ENCODE data around the gene ZNF354B. TPM values are rescaled to one million over a fixed set of nuclear protein-coding genes. Genes with fewer than 3 reads are reported as not detected.

Gene ZNF354B
- polyA plus RNA-seq, 1 donor from 2014 or later: 35.1 TPM

- Histone ChIP-seq H3K36me3 (ENCODE audit: insufficient read depth, low read length) (peaks cover 6% of the 10 kb centered on the region), H3K4me3 (ENCODE audit: low read length) (no peak overlapping the region)
Observed at GRCh38 chr5:178866946-178867345, 7.2 kb downstream of the ZNF354B start.

GRCh38 chr5:178869577-178869976 lies 9.8 kb downstream of the ZNF354B start:
- H3K4me3 ChIP-seq (ENCODE audit: low read length): no peak overlapping the region
- H3K79me2 ChIP-seq (replicated peaks; ENCODE audit: insufficient read depth, low read length): no peaks in the 10 kb centered on the region
- no peak for TF ChIP-seq MXI1 (conservative IDR thresholded peaks at IDR 0.05; ENCODE audit: poor library complexity, severe bottlenecking)
- TF ChIP-seq EP300 (conservative IDR thresholded peaks at IDR 0.05; ENCODE audit: poor library complexity, severe bottlenecking): no peak
- no peak for TF ChIP-seq SMC3 (conservative IDR thresholded peaks at IDR 0.05; ENCODE audit: poor library complexity)
- no peak for TF ChIP-seq EZH2 (IDR thresholded peaks at IDR 0.05; ENCODE audit: borderline replicate concordance, insufficient read depth, low read length, poor library complexity, severe bottlenecking)
- H3K9me3 ChIP-seq (ENCODE audit: low read length): no peaks in the 10 kb centered on the region
- no peak overlapping the region for H2AFZ ChIP-seq (ENCODE audit: low read depth, low read length)
- H4K20me1 ChIP-seq (ENCODE audit: insufficient read depth): no peaks in the 10 kb centered on the region
- no peak overlapping the region for H3K27ac ChIP-seq (ENCODE audit: low read length)
- no peak overlapping the region for H3K9ac ChIP-seq (ENCODE audit: low read length)
- H3K27me3 ChIP-seq (ENCODE audit: insufficient read depth, low read depth, low read length): no peaks in the 10 kb centered on the region
- H3K4me2 ChIP-seq (ENCODE audit: low read length): no peak overlapping the region
- H3K9me2 ChIP-seq (ENCODE audit: insufficient read depth, low read length): no peaks in the 10 kb centered on the region
- peaks cover 6% of the 10 kb centered on the region for H3K36me3 ChIP-seq (ENCODE audit: insufficient read depth, low read length)
- no peaks in the 10 kb centered on the region for H3F3A ChIP-seq (ENCODE audit: insufficient read depth, low read length, poor library complexity, severe bottlenecking)

More at GRCh38 chr5:178866946-178867345, 7.2 kb downstream of the ZNF354B start:
- H3K9me3 ChIP-seq (ENCODE audit: low read length): no peaks in the 10 kb centered on the region
- H3K27me3 ChIP-seq (ENCODE audit: insufficient read depth, low read depth, low read length): no peaks in the 10 kb centered on the region
- no peaks in the 10 kb centered on the region for H3K79me2 ChIP-seq (replicated peaks; ENCODE audit: insufficient read depth, low read length)
- H3K9me2 ChIP-seq (ENCODE audit: insufficient read depth, low read length): no peaks in the 10 kb centered on the region
- no peak overlapping the region for H3K4me2 ChIP-seq (ENCODE audit: low read length)
- no peak overlapping the region for H3K9ac ChIP-seq (ENCODE audit: low read length)
- no peak overlapping the region for H3K27ac ChIP-seq (ENCODE audit: low read length)
- no peak overlapping the region for H2AFZ ChIP-seq (ENCODE audit: low read depth, low read length)
- TF ChIP-seq CTCF (IDR thresholded peaks at IDR 0.05; ENCODE audit: poor library complexity, severe bottlenecking) (no peak), POLR2AphosphoS5 (IDR thresholded peaks at IDR 0.05) (no peak), SMC3 (conservative IDR thresholded peaks at IDR 0.05; ENCODE audit: poor library complexity) (no peak), REST (IDR thresholded peaks at IDR 0.05; ENCODE audit: borderline replicate concordance) (no peak), EZH2 (IDR thresholded peaks at IDR 0.05; ENCODE audit: borderline replicate concordance, insufficient read depth, low read length, poor library complexity, severe bottlenecking) (no peak), RAD21 (conservative IDR thresholded peaks at IDR 0.05) (no peak)
- no peaks in the 10 kb centered on the region for H3F3A ChIP-seq (ENCODE audit: insufficient read depth, low read length, poor library complexity, severe bottlenecking)
- no peaks in the 10 kb centered on the region for H4K20me1 ChIP-seq (ENCODE audit: insufficient read depth)

GRCh38 chr5:178870411-178870810 lies 10.7 kb downstream of the ZNF354B start:
- no peak overlapping the region for H3K4me2 ChIP-seq (ENCODE audit: low read length)
- no peak for TF ChIP-seq EP300 (conservative IDR thresholded peaks at IDR 0.05; ENCODE audit: poor library complexity, severe bottlenecking)
- TF ChIP-seq TAF1 (IDR thresholded peaks at IDR 0.05; ENCODE audit: low read depth): no peak
- TF ChIP-seq CTCF (IDR thresholded peaks at IDR 0.05; ENCODE audit: poor library complexity, severe bottlenecking): no peak
- TF ChIP-seq REST (IDR thresholded peaks at IDR 0.05; ENCODE audit: borderline replicate concordance): no peak
- no peak for TF ChIP-seq POLR2AphosphoS5 (IDR thresholded peaks at IDR 0.05)
- no peak for TF ChIP-seq SMC3 (conservative IDR thresholded peaks at IDR 0.05; ENCODE audit: poor library complexity)
- no peak for TF ChIP-seq RAD21 (conservative IDR thresholded peaks at IDR 0.05)
- no peak for TF ChIP-seq MXI1 (conservative IDR thresholded peaks at IDR 0.05; ENCODE audit: poor library complexity, severe bottlenecking)
- TF ChIP-seq EZH2 (IDR thresholded peaks at IDR 0.05; ENCODE audit: borderline replicate concordance, insufficient read depth, low read length, poor library complexity, severe bottlenecking): no peak
- no peaks in the 10 kb centered on the region for H3K9me2 ChIP-seq (ENCODE audit: insufficient read depth, low read length)
- no peaks in the 10 kb centered on the region for H3F3A ChIP-seq (ENCODE audit: insufficient read depth, low read length, poor library complexity, severe bottlenecking)
- H3K27ac ChIP-seq (ENCODE audit: low read length): no peak overlapping the region
- H3K9ac ChIP-seq (ENCODE audit: low read length): no peak overlapping the region
- peaks cover 13% of the 10 kb centered on the region for H3K36me3 ChIP-seq (ENCODE audit: insufficient read depth, low read length)
- no peaks in the 10 kb centered on the region for H3K79me2 ChIP-seq (replicated peaks; ENCODE audit: insufficient read depth, low read length)
- H2AFZ ChIP-seq (ENCODE audit: low read depth, low read length): no peak overlapping the region
- H3K4me3 ChIP-seq (ENCODE audit: low read length): no peak overlapping the region
- no peaks in the 10 kb centered on the region for H4K20me1 ChIP-seq (ENCODE audit: insufficient read depth)
- peaks cover 5% of the 10 kb centered on the region for H3K9me3 ChIP-seq (ENCODE audit: low read length)
- H3K27me3 ChIP-seq (ENCODE audit: insufficient read depth, low read depth, low read length): no peaks in the 10 kb centered on the region

Data from neural cell (in vitro differentiated cells).